HepG2 (cell line): ENCODE results near the gene UBXN1. TPM values are rescaled to one million over a fixed set of nuclear protein-coding genes. Genes with fewer than 3 reads are reported as not detected.

Experiments
- ATAC-seq: fragments of 200-7000 bp; cut with Tn5 transposase; 3 replicates; pipeline ENCODE4 v1.9.1; 2020; ENCODE audit warnings: mild to moderate bottlenecking, moderate library complexity
- BruUV-seq: library from RNA; stranded (reverse); fragments of 400-500 nt; replicated peaks from 2 replicates; lab custom pipeline; 2021; lab: Mats Ljungman, UMichigan
- CTCF ChIA-PET: fragments of 300-600 bp; formaldehyde crosslinking; extraction: SDS; loops from one replicate; lab custom pipeline; 2021; ENCODE audit warnings: low total read pairs, inconsistent platforms, low intra/inter-chr PET ratio; lab: Yijun Ruan, JAX
- POLR2A ChIA-PET: fragments of 350-600 bp; sonication (Branson Sonifier 250); formaldehyde crosslinking; loops from one replicate; lab custom pipeline; 2020; ENCODE audit warnings: antibody characterized with exemption, inconsistent platforms; lab: Yijun Ruan, JAX
- DNase-seq: peaks from one replicate; pipeline ENCODE4 v3.0.0-alpha.2; 2015; ENCODE audit warnings: low spot score
- FAIRE-seq: peaks from 3 replicates; lab custom pipeline; 2011; peaks lifted over from hg19 to GRCh38; lab: Jason Lieb, UNC
- H2AFZ ChIP-seq: one replicate; pipeline ENCODE4 v1.6.1; 2011; ENCODE audit warnings: low read length, inconsistent platforms
- H3K27ac ChIP-seq: fragments of 300-600 bp; 3 replicates; pipeline ENCODE4 v1.8.0; 2011; ENCODE audit warnings: mixed run types, mild to moderate bottlenecking, mixed read lengths, low read length, inconsistent platforms; ENCODE audit not compliant: insufficient read depth; ENCODE audit errors: extremely low read length
- H3K27me3 ChIP-seq, 2 experiments: fragments of 200-600 bp in 1 of 2; 2 replicates in 1 of 2; 3 replicates in 1 of 2; pipeline versions ENCODE4 v1.6.0 to v1.8.0; 2011; ENCODE audit warnings: low read length in 2 of 2, mild to moderate bottlenecking in 2 of 2, moderate library complexity in 2 of 2, inconsistent platforms in 1 of 2; ENCODE audit not compliant: insufficient read depth in 2 of 2, control insufficient read depth in 1 of 2
- H3K36me3 ChIP-seq, 2 experiments: fragments of 200-600 bp in 1 of 2; replicated peaks in 1 of 2; 2 replicates in 1 of 2; 3 replicates in 1 of 2; pipeline versions ENCODE4 v1.5.1 to v1.8.0; 2011; ENCODE audit warnings: low read length in 2 of 2, inconsistent platforms in 1 of 2; ENCODE audit not compliant: insufficient read depth in 2 of 2, control insufficient read depth in 1 of 2
- H3K4me1 ChIP-seq: 2 replicates; pipeline ENCODE4 v1.5.1; 2012; ENCODE audit warnings: low read length, inconsistent platforms; ENCODE audit not compliant: insufficient read depth
- H3K4me2 ChIP-seq: 2 replicates; pipeline ENCODE4 v1.6.0; 2011; ENCODE audit warnings: low read depth, low read length, inconsistent platforms
- H3K4me3 ChIP-seq, 3 experiments: fragments of 200-600 bp in 1 of 3; sonication (generic), shearing (Covaris generic) in 1 of 3; replicated peaks in 1 of 3; 2 replicates each; pipeline ENCODE4 v1.5.1; 2011 to 2016; ENCODE audit warnings: low read length in 3 of 3, inconsistent platforms in 2 of 3, low read depth in 2 of 3, mild to moderate bottlenecking in 2 of 3, control low read depth in 1 of 3, mixed read lengths in 1 of 3; ENCODE audit not compliant: insufficient read depth in 1 of 3
- H3K79me2 ChIP-seq: one replicate; pipeline ENCODE4 v1.6.1; 2011; ENCODE audit warnings: low read length, inconsistent platforms; ENCODE audit not compliant: insufficient read depth
- H3K9ac ChIP-seq: 2 replicates; pipeline ENCODE4 v1.6.0; 2011; ENCODE audit warnings: mild to moderate bottlenecking, low read depth, low read length, inconsistent platforms; ENCODE audit not compliant: insufficient read depth
- H3K9me3 ChIP-seq: 2 replicates; pipeline ENCODE4 v1.5.1; 2012; ENCODE audit warnings: mild to moderate bottlenecking, low read length
- H4K20me1 ChIP-seq: 2 replicates; pipeline ENCODE4 v1.6.0; 2011; ENCODE audit warnings: inconsistent platforms, mild to moderate bottlenecking, low read length, moderate library complexity; ENCODE audit not compliant: insufficient read depth
- ARHGAP35 ChIP-seq: sonication (generic); formaldehyde crosslinking; IDR thresholded peaks from 2 replicates; pipeline ENCODE4 v1.9.0; 2022; ENCODE audit warnings: mild to moderate bottlenecking, inconsistent platforms, moderate library complexity, missing genetic modification reagents, borderline replicate concordance
- HNRNPH1 ChIP-seq: fragments of 200-400 bp; formaldehyde crosslinking; optimal IDR thresholded peaks from 2 replicates; pipeline ENCODE3; 2017; ENCODE audit warnings: mild to moderate bottlenecking, low read depth, low read length
- PHF8 ChIP-seq: sonication (generic); formaldehyde crosslinking; IDR thresholded peaks from 2 replicates; pipeline ENCODE4 v1.5.0; 2020; ENCODE audit warnings: missing genetic modification reagents
- RBM39 ChIP-seq: fragments of 200-400 bp; formaldehyde crosslinking; IDR thresholded peaks from one replicate; pipeline ENCODE4 v1.6.1; 2018; ENCODE audit warnings: antibody characterized with exemption, mild to moderate bottlenecking, low read depth, low read length; ENCODE audit not compliant: poor library complexity, severe bottlenecking
- SATB2 ChIP-seq: sonication (generic); formaldehyde crosslinking; IDR thresholded peaks from 2 replicates; pipeline ENCODE4 v1.5.0; 2020; ENCODE audit warnings: missing genetic modification reagents
- SOX13 ChIP-seq, 3 experiments: fragments of 450-650 bp in 1 of 3; sonication (generic) in 1 of 3; formaldehyde crosslinking in 1 of 3; IDR thresholded peaks in 2 of 3; conservative IDR thresholded peaks in 1 of 3; 2 replicates each; pipeline versions ENCODE4 v1.5.0 to v1.6.1; 2016 to 2020; ENCODE audit warnings: antibody characterized with exemption in 1 of 3, mild to moderate bottlenecking in 1 of 3, missing compliant biosample characterization in 1 of 3, missing genetic modification reagents in 1 of 3, moderate library complexity in 1 of 3
- ZNF660 ChIP-seq: sonication (generic); formaldehyde crosslinking; IDR thresholded peaks from 2 replicates; pipeline ENCODE4 v1.5.1; 2020; ENCODE audit warnings: mild to moderate bottlenecking, low read depth, missing genetic modification reagents, borderline replicate concordance
- ZNF782 ChIP-seq: sonication (generic); formaldehyde crosslinking; IDR thresholded peaks from 2 replicates; pipeline ENCODE4 v1.4.0; 2020; ENCODE audit warnings: missing genetic modification reagents, mild to moderate bottlenecking, borderline replicate concordance
- WGBS: methylation state at CpG from one replicate; pipeline ENCODE4 v1.1.6; 2017; ENCODE audit warnings: low lambda C conversion rate; 5-methylcytosine and 5-hydroxymethylcytosine counted together
- in situ Hi-C: cut with HindIII; loops from 2 replicates; pipeline ENCODE4 v1.10.0; 2017; ENCODE audit warnings: low pct_unique_long_range_greater_than_20kb; ENCODE audit not compliant: extremely low pct_ligation_motif_present
- intact Hi-C: fragments of 100-400 bp; cut with micrococcal nuclease; formaldehyde crosslinking; loops from one replicate; pipeline ENCODE4 v1.10.0; 2022; ENCODE audit not compliant: unreplicated experiment
- polyA plus RNA-seq, 8 experiments: library from polyadenylated mRNA; depleted of rRNA in 3 of 8; stranded (reverse) in 7 of 8; unstranded in 1 of 8; fragments of >200 nt; fragmentation: Illumina TruSeq in 4 of 8; extraction: Trizol in 4 of 8; gene quantifications; 2 replicates each; pipeline versions ENCODE4 v1.2.1 to v1.2.3, GENCODE V29; 2011 to 2016; ENCODE audit warnings: low read depth in 4 of 8, missing spikeins in 1 of 8, mixed read lengths in 1 of 8; ENCODE audit not compliant: insufficient read depth in 1 of 8
- total RNA-seq, 5 experiments: library from RNA; depleted of rRNA; stranded (reverse); fragments of >200 nt; fragmentation: Illumina TruSeq; extraction: Trizol; gene quantifications; 2 replicates each; pipeline ENCODE4 v1.2.3, GENCODE V29; 2016; ENCODE audit warnings: low read depth in 1 of 5

The UBXN1 gene
- total and polyA plus RNA-seq, 2 of the 13 experiments (the other 11 are each of a cell fraction or from before 2014, with no cell fraction given), result 47.5 to 52.4 TPM

DNA sequence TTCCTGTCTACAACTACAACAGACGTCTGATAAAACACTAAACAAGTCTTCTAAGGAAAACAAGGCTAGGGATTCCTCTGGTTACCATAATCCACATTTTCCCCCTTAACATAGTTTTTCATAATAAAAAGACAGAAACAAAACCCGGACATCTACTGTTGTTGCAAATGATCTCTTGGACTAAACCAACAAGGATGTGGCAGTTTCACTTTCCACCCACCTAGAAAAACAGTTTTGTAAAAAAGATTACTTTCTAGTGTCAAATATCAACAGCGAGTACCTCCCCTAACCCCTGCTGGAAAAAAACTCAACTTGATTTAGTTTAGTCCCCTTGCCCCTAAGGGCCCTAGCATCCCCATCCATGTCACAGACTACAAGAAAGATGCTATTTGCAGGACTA lies 34.0 kb upstream of the UBXN1 start (continued):
- TF ChIP-seq ZNF782 (no peak), SOX13 (IDR thresholded peaks at IDR 0.05) (no peak), SOX13 (CRISPR knock-in tag; conservative IDR thresholded peaks at IDR 0.05 in 1 of 2, IDR thresholded peaks at IDR 0.05 in 1 of 2) (no peak), SATB2 (CRISPR knock-in tag) (no peak), HNRNPH1 (no peak), RBM39 (no peak), PHF8 (CRISPR knock-in tag) (no peak), ARHGAP35 (no peak)

DNA sequence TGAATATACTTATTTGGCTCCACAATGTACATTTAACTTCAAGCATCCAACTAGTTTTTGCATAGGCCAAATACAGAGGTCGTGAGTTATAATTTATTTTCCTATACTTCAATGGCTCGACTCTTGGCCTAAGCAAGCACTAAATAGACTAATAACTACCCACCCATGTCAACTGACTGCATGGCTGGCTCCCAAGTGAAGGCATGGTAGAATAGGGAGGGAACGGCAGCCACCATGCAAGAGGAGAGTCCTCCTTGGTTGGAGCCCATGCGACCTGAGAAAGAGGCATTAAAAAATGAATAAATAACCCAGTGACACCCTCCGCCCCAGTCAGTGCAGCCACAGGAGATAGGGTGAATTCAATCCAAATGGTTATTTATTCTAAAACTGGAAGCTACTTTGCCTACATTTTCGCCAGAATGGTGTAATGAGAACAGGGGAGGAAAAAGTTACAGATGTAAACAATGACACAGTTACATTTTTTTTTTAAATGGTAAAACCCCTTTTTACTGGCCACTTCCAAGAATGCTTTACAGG lies 33.5 kb upstream of the UBXN1 start:
- BruUV-seq, result no TSS peak
- ChIA-PET CTCF (no interaction called here), POLR2A (no interaction called here)
- H4K20me1 ChIP-seq, result no peaks in the 10 kb centered on the region; the same call in 1 of the 2 replicates
- no peak overlapping the region for H3K4me2 ChIP-seq
- ATAC-seq (no peak), FAIRE-seq (no peak), DNase-seq (no peak)
- H3K36me3 ChIP-seq, result peaks cover 28 to 80% of the 10 kb centered on the region in 2 experiments
- peaks cover 5% of the 10 kb centered on the region for H3K79me2 ChIP-seq
- 96% methylated on average over 6 of the region's 6 CpGs for WGBS
- no peaks in the 10 kb centered on the region for H3K4me1 ChIP-seq
- H3K4me3 ChIP-seq, result no peak overlapping the region
- no peaks in the 10 kb centered on the region for H3K27me3 ChIP-seq
- no peak overlapping the region for H3K27ac ChIP-seq
- intact Hi-C loops (no loop called here), in situ Hi-C loops (no loop called here)
- no peak overlapping the region for H3K9ac ChIP-seq
- H3K9me3 ChIP-seq, result no peaks in the 10 kb centered on the region
- H2AFZ ChIP-seq, result no peak overlapping the region
- no peak for TF ChIP-seq ZNF660 (CRISPR knock-in tag)
